HEK293 (cell line): ENCODE results near the gene SMS.
A peak's percentile ranks its signal among the peaks of the same experiment; 100 is the strongest.

ENCODE experiments used
- CTCF ChIA-PET: fragments of 350-600 bp; formaldehyde crosslinking; extraction: SDS; loops from one replicate; lab custom pipeline; 2021; ENCODE audit warnings: antibody characterized with exemption; lab: Yijun Ruan, JAX
- POLR2A ChIA-PET: fragments of 300-600 bp; formaldehyde crosslinking; extraction: SDS; loops from one replicate; lab custom pipeline; 2020; ENCODE audit warnings: antibody characterized with exemption, inconsistent platforms; lab: Yijun Ruan, JAX
- H3K27ac ChIP-seq: fragments of 200-500 bp; sonication (Bioruptor generic); 2 replicates; pipeline ENCODE4 v1.5.1; 2014; ENCODE audit warnings: low read depth, low read length, control low read depth, inconsistent platforms; ENCODE audit errors: extremely low read depth
- H3K36me3 ChIP-seq, 2 experiments: fragments of 200-500 bp in 1 of 2; sonication (Bioruptor generic) in 1 of 2; 1 replicate in 1 of 2; 2 replicates in 1 of 2; pipeline ENCODE4 v1.5.1; 2014 to 2017; ENCODE audit warnings: inconsistent platforms in 2 of 2, low read length in 2 of 2; ENCODE audit not compliant: control insufficient read depth in 2 of 2, insufficient read depth in 1 of 2
- H3K4me1 ChIP-seq: fragments of 200-500 bp; sonication (Bioruptor generic); 2 replicates; pipeline ENCODE4 v1.5.1; 2014; ENCODE audit warnings: mild to moderate bottlenecking, low read length, inconsistent platforms; ENCODE audit not compliant: control insufficient read depth, insufficient read depth
- H3K4me3 ChIP-seq: 2 replicates; pipeline ENCODE4 v1.5.1; 2011; ENCODE audit warnings: low read depth, mild to moderate bottlenecking, control low read depth, low read length, moderate library complexity
- H3K9me3 ChIP-seq: fragments of 200-500 bp; sonication (Bioruptor generic); 2 replicates; pipeline ENCODE4 v1.5.1; 2014; ENCODE audit warnings: low read depth, low read length, inconsistent platforms; ENCODE audit not compliant: control insufficient read depth, insufficient read depth
- AEBP2 ChIP-seq: fragments of 450-650 bp; formaldehyde crosslinking; IDR thresholded peaks from 2 replicates; pipeline ENCODE4 v1.5.1; 2016; ENCODE audit warnings: missing biosample characterization, missing genetic modification characterization, borderline replicate concordance
- KLF8 ChIP-seq: fragments of 450-650 bp; formaldehyde crosslinking; IDR thresholded peaks from 2 replicates; pipeline ENCODE4 v1.5.1; 2016; ENCODE audit warnings: missing biosample characterization, missing genetic modification characterization
- MYNN ChIP-seq: fragments of 450-650 bp; formaldehyde crosslinking; IDR thresholded peaks from 2 replicates; pipeline ENCODE4 v1.5.1; 2016; ENCODE audit warnings: missing biosample characterization, missing genetic modification characterization, borderline replicate concordance
- PRDM1 ChIP-seq: fragments of 450-650 bp; formaldehyde crosslinking; IDR thresholded peaks from 2 replicates; pipeline ENCODE4; 2016; ENCODE audit warnings: missing biosample characterization, missing genetic modification characterization
- SCRT1 ChIP-seq: fragments of 450-650 bp; formaldehyde crosslinking; IDR thresholded peaks from 2 replicates; pipeline ENCODE4 v1.5.1; 2016; ENCODE audit warnings: missing biosample characterization, missing genetic modification characterization, borderline replicate concordance
- ZNF155 ChIP-seq: fragments of 450-650 bp; formaldehyde crosslinking; IDR thresholded peaks from 2 replicates; pipeline ENCODE4 v1.5.1; 2016; ENCODE audit warnings: missing biosample characterization, missing genetic modification characterization
- ZNF174 ChIP-seq: fragments of 450-650 bp; formaldehyde crosslinking; IDR thresholded peaks from 2 replicates; pipeline ENCODE4 v1.5.0; 2017; ENCODE audit warnings: missing biosample characterization, mild to moderate bottlenecking, missing genetic modification characterization
- ZNF184 ChIP-seq: fragments of 450-650 bp; IDR thresholded peaks from 2 replicates; pipeline ENCODE4 v1.5.1; 2018; ENCODE audit warnings: missing biosample characterization, mild to moderate bottlenecking, missing genetic modification characterization
- ZNF223 ChIP-seq: fragments of 450-650 bp; formaldehyde crosslinking; IDR thresholded peaks from 2 replicates; pipeline ENCODE4 v1.5.1; 2016; ENCODE audit warnings: missing biosample characterization, missing genetic modification characterization
- ZNF335 ChIP-seq: fragments of 450-650 bp; formaldehyde crosslinking; conservative IDR thresholded peaks from 2 replicates; pipeline ENCODE4 v1.5.1; 2016; ENCODE audit warnings: missing biosample characterization, missing genetic modification characterization
- ZNF391 ChIP-seq: fragments of 450-650 bp; formaldehyde crosslinking; IDR thresholded peaks from 2 replicates; pipeline ENCODE4 v1.5.1; 2016; ENCODE audit warnings: low read depth, missing biosample characterization, missing genetic modification characterization, borderline replicate concordance
- ZNF48 ChIP-seq: fragments of 450-650 bp; formaldehyde crosslinking; IDR thresholded peaks from 2 replicates; pipeline ENCODE4 v1.5.1; 2016; ENCODE audit warnings: missing biosample characterization, missing genetic modification characterization
- ZNF549 ChIP-seq: fragments of 450-650 bp; IDR thresholded peaks from 2 replicates; pipeline ENCODE4 v1.5.1; 2018; ENCODE audit warnings: missing biosample characterization, missing genetic modification characterization, mild to moderate bottlenecking, inconsistent platforms, moderate library complexity
- ZNF621 ChIP-seq: fragments of 450-650 bp; formaldehyde crosslinking; IDR thresholded peaks from 2 replicates; pipeline ENCODE4 v1.5.1; 2017; ENCODE audit warnings: missing biosample characterization, missing genetic modification characterization
- ZNF629 ChIP-seq: fragments of 450-650 bp; formaldehyde crosslinking; IDR thresholded peaks from 2 replicates; pipeline ENCODE4 v1.5.1; 2017; ENCODE audit warnings: missing biosample characterization, missing genetic modification characterization
- ZNF701 ChIP-seq: fragments of 450-650 bp; formaldehyde crosslinking; IDR thresholded peaks from 2 replicates; pipeline ENCODE4 v1.5.1; 2016; ENCODE audit warnings: missing biosample characterization, missing genetic modification characterization
- ZNF830 ChIP-seq: fragments of 450-650 bp; IDR thresholded peaks from 2 replicates; pipeline ENCODE4 v1.5.0; 2018; ENCODE audit warnings: missing biosample characterization, missing genetic modification characterization, low read depth, mild to moderate bottlenecking, moderate library complexity
- TF ChIP-seq, protein P1 (sequence below): fragments of 450-650 bp; formaldehyde crosslinking; IDR thresholded peaks from 2 replicates; pipeline ENCODE4 v1.5.1; 2016; ENCODE audit warnings: missing biosample characterization, missing genetic modification characterization
- TF ChIP-seq, protein P2 (sequence below): fragments of 450-650 bp; formaldehyde crosslinking; IDR thresholded peaks from 2 replicates; pipeline ENCODE4 v1.5.1; 2016; ENCODE audit warnings: missing biosample characterization, missing genetic modification characterization

Gene SMS

GRCh38 chrX:22040184-22040583, 99.7 kb downstream of the SMS start:
- no peak for TF ChIP-seq ZNF391 (tag by site-specific recombination)
- no peak for TF ChIP-seq ZNF549
- TF ChIP-seq KLF8 (tag by site-specific recombination): no peak
- TF ChIP-seq, protein P1, sequence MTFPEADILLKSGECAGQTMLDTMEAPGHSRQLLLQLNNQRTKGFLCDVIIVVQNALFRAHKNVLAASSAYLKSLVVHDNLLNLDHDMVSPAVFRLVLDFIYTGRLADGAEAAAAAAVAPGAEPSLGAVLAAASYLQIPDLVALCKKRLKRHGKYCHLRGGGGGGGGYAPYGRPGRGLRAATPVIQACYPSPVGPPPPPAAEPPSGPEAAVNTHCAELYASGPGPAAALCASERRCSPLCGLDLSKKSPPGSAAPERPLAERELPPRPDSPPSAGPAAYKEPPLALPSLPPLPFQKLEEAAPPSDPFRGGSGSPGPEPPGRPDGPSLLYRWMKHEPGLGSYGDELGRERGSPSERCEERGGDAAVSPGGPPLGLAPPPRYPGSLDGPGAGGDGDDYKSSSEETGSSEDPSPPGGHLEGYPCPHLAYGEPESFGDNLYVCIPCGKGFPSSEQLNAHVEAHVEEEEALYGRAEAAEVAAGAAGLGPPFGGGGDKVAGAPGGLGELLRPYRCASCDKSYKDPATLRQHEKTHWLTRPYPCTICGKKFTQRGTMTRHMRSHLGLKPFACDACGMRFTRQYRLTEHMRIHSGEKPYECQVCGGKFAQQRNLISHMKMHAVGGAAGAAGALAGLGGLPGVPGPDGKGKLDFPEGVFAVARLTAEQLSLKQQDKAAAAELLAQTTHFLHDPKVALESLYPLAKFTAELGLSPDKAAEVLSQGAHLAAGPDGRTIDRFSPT: no peak
- TF ChIP-seq AEBP2 (tag by site-specific recombination): no peak
- TF ChIP-seq ZNF174 (tag by site-specific recombination): no peak
- TF ChIP-seq ZNF830: no peak
- no peak for TF ChIP-seq ZNF184 (tag by site-specific recombination)
- TF ChIP-seq, protein P2, sequence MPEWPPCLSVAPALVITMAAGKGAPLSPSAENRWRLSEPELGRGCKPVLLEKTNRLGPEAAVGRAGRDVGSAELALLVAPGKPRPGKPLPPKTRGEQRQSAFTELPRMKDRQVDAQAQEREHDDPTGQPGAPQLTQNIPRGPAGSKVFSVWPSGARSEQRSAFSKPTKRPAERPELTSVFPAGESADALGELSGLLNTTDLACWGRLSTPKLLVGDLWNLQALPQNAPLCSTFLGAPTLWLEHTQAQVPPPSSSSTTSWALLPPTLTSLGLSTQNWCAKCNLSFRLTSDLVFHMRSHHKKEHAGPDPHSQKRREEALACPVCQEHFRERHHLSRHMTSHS (tag by site-specific recombination): no peak
- TF ChIP-seq ZNF701 (tag by site-specific recombination): no peak
- TF ChIP-seq ZNF155: no peak
- Histone ChIP-seq H3K4me1 (no peaks in the 10 kb centered on the region), H3K27ac (no peak overlapping the region), H3K36me3 (no peaks in the 10 kb centered on the region), H3K9me3 (no peaks in the 10 kb centered on the region), H3K4me3 (no peak overlapping the region)
- ChIA-PET POLR2A (no interaction called here), CTCF (no interaction called here)

DNA sequence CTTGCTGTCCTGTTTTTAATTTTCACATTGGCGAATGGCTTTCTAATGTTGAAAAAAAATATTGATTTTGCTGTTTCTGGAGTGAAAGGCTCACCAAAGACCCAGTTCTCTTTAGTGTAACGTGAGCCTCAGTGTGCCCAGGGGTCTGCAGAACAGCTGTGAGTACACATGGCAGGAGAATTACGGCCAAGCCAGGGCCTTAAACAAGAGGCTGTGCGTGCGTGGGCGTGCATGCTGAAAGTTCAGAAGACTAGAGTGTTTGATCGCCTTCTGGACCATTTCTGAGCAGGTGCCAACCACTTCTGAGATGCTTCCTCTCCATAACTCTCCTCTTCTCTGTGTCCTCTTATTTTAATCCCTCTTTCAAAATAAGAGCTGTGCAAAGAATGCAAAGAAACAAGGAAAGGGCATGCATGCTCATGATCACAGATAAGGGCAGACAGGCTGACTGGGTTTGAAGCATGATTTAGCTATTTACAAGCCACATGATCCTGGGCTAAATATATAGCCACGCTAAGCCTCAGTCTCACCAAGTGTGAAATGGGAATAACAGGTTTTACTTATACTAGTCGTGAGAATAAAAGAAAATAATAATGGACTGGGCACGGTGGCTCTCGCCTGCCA, 101.5 kb downstream of the SMS start:
- Histone ChIP-seq H3K4me3 (no peak overlapping the region), H3K36me3 (no peaks in the 10 kb centered on the region), H3K4me1 (no peaks in the 10 kb centered on the region), H3K27ac (no peak overlapping the region), H3K9me3 (no peaks in the 10 kb centered on the region)
- POLR2A ChIA-PET: no interaction called here
- TF ChIP-seq MYNN (peak; percentile 66; the same call in 1 of the 2 replicates), ZNF335 (tag by site-specific recombination) (no peak)
- CTCF ChIA-PET: interaction anchor here (0.7 kb wide), 1 partner anchor 1575 kb away, joined by 3 read pairs; no protein-coding TSS in a partner anchor

DNA sequence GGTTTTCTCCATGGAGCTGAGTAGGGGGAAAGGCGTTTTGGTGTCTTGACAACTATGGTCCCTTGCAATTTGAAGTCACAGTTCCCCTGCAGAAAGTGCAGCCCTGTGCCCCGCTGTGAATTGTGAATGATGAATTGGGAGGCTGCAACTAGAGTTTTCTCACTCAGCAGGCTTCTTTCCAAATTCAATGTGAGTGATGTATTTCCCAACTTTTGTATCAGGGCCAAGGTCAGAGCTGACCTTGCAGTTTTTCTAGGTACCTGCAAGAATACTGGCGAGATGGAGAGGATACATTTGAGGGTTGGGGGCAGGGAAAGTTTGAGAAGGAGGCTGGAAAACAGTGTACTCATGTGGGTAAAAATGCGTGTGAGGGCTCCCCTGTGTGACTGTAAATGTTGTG, 103.4 kb downstream of the SMS start:
- ChIA-PET POLR2A (no interaction called here), CTCF (no interaction called here)
- Histone ChIP-seq H3K4me3 (no peak overlapping the region), H3K27ac (no peak overlapping the region), H3K4me1 (no peaks in the 10 kb centered on the region), H3K36me3 (no peaks in the 10 kb centered on the region), H3K9me3 (no peaks in the 10 kb centered on the region)
- TF ChIP-seq ZNF223 (tag by site-specific recombination) (no peak), SCRT1 (tag by site-specific recombination) (no peak), ZNF335 (tag by site-specific recombination) (no peak), PRDM1 (tag by site-specific recombination) (no peak), ZNF629 (no peak), ZNF621 (no peak), ZNF48 (no peak)
